GM13976 (cell line): ENCODE results near the gene AHCYL1.

Source experiments
- DNase-seq: peaks from one replicate; pipeline ENCODE4 v3.0.0; 2012; ENCODE audit warnings: low spot score
- CTCF ChIP-seq: IDR thresholded peaks from 2 replicates; pipeline ENCODE4 v1.5.1; 2012; ENCODE audit warnings: borderline replicate concordance, mild to moderate bottlenecking; ENCODE audit not compliant: insufficient read depth; ENCODE audit errors: extremely low read depth, missing control alignments, control extremely low read depth
- in situ Hi-C: fragments of 300-500 bp; cut with MboI; formaldehyde crosslinking; loops from one replicate; pipeline ENCODE4 v1.12.0; 2022; ENCODE audit warnings: low sequenced_read_pairs, mixed read lengths, inconsistent platforms; ENCODE audit not compliant: unreplicated experiment

AHCYL1 gene

GRCh38 chr1:109985247-109986053 lies 885 bp downstream of the AHCYL1 start:
- in situ Hi-C loops, result loop anchor here (5.0 to 10.0 kb wide), 2 partner anchors 208 to 441 kb away; partner anchors contain the start of gene GNAI3
- no peak for DNase-seq
- no peak for TF ChIP-seq CTCF

- no peak for DNase-seq
- in situ Hi-C loops, result loop anchor here (5.0 to 10.0 kb wide), 2 partner anchors 209 to 441 kb away; partner anchors contain the start of gene GNAI3
- TF ChIP-seq CTCF, result no peak
These were observed 1.5 kb downstream of the AHCYL1 start for GRCh38 chr1:109986054-109986444.

- in situ Hi-C loops, result loop anchor here (5.0 to 10.0 kb wide), 2 partner anchors 211 to 444 kb away; partner anchors contain the start of gene GNAI3
- no peak for TF ChIP-seq CTCF
- no peak for DNase-seq
These were observed 3.9 kb downstream of the AHCYL1 start for GRCh38 chr1:109988349-109988914.

- in situ Hi-C loops, result loop anchor here (5.0 to 10.0 kb wide), 2 partner anchors 212 to 445 kb away; partner anchors contain the start of gene GNAI3
- no peak for TF ChIP-seq CTCF
- no peak for DNase-seq
These were observed 5.1 kb downstream of the AHCYL1 start for GRCh38 chr1:109989506-109990301.

GRCh38 chr1:109990302-109990653 lies 5.7 kb downstream of the AHCYL1 start:
- no peak for TF ChIP-seq CTCF
- DNase-seq, result no peak
- in situ Hi-C loops, result no loop called here

GRCh38 chr1:109991400-109991925 lies 6.9 kb downstream of the AHCYL1 start:
- no peak for TF ChIP-seq CTCF
- in situ Hi-C loops, result no loop called here
- DNase-seq, result no peak
